Vagina (tissue), 2 donors: ENCODE data around the gene MARK2.

ENCODE experiments used
- POLR2A ChIP-seq, 2 donors: fragments of 450-650 bp; IDR thresholded peaks; one replicate each; pipeline ENCODE4 v1.6.1; 2017; ENCODE audit warnings: antibody characterized with exemption in 2 of 2, mild to moderate bottlenecking in 2 of 2, moderate library complexity in 2 of 2
- TF ChIP-seq, protein P1 (sequence below), 3 experiments: fragments of 450-650 bp in 2 of 3; fragments of 200-600 bp in 1 of 3; sonication (generic) in 1 of 3; IDR thresholded peaks; one replicate each; pipeline ENCODE4 v1.5.1; 2017 to 2019; ENCODE audit warnings: antibody characterized with exemption in 3 of 3, mild to moderate bottlenecking in 2 of 3, moderate library complexity in 2 of 3

DNA sequence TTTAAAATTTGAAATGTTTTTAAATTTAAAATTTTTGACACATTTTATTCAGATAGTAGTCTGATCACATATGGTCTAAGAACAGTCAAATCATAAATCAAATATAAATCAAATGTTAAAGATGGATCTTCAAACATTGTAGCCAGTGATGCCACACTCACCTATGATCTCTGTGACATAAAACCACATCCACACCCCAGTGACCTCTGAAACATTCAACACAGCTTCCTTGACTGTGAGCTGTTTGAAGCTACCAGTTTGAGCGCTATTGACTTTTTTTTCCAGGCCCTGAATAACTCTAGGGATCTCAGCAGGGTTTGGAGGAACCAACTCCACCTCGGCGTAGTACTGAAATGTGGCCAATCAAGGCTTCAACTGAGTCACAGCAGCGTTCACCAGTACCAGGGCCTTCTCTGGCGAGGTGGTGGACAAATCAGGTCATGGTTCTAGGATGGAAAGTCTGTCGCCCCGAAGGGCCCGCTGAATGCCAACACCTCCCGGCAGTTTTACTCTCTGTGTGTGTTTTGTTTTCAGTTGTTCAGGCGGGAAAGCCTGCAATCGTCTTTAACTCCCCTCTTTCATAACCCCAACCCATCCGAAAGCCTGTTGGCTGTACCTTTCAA lies 4.3 kb upstream of the MARK2 start:
- TF ChIP-seq, protein P1, sequence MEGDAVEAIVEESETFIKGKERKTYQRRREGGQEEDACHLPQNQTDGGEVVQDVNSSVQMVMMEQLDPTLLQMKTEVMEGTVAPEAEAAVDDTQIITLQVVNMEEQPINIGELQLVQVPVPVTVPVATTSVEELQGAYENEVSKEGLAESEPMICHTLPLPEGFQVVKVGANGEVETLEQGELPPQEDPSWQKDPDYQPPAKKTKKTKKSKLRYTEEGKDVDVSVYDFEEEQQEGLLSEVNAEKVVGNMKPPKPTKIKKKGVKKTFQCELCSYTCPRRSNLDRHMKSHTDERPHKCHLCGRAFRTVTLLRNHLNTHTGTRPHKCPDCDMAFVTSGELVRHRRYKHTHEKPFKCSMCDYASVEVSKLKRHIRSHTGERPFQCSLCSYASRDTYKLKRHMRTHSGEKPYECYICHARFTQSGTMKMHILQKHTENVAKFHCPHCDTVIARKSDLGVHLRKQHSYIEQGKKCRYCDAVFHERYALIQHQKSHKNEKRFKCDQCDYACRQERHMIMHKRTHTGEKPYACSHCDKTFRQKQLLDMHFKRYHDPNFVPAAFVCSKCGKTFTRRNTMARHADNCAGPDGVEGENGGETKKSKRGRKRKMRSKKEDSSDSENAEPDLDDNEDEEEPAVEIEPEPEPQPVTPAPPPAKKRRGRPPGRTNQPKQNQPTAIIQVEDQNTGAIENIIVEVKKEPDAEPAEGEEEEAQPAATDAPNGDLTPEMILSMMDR (IDR thresholded peaks at IDR 0.05), result no peak
- no peak for TF ChIP-seq POLR2A (IDR thresholded peaks at IDR 0.05)
